ENCODE measurements around the gene TMC5.

The TMC5 gene

DNA sequence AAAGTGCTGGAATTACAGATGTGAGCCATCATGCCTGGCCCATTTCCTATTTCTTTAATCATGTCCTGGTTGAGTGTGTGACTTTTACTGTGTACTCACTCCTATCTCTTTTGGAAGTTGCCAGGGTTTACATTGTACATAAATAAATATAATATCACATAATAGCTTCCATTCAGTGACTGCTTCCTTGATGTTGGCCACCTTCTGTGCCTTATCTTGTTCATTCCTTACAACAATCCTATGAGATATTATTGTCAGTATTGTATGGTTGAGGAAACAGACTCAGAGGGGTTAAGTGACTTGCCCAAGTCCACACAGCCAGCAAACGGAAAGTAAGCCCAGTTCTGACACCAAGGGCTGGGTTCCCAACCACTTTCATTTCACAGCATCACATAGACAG, 16.9 kb downstream of the TMC5 start:
- Histone ChIP-seq H3K36me3 (replicated peaks; ENCODE audit: insufficient read depth, low read length) (no peaks in the 10 kb centered on the region), H3K27me3 (replicated peaks; ENCODE audit: insufficient read depth, low read length) (no peaks in the 10 kb centered on the region), H2AFZ (ENCODE audit: low read length) (no peak overlapping the region), H3K9me3 (replicated peaks; ENCODE audit: insufficient read depth, low read length) (no peaks in the 10 kb centered on the region), H3K79me2 (ENCODE audit: low read length) (no peaks in the 10 kb centered on the region), H3F3A (ENCODE audit: insufficient read depth, low read length) (no peaks in the 10 kb centered on the region), H3K27ac (ENCODE audit: low read length) (no peak overlapping the region), H3K4me2 (ENCODE audit: low read depth, low read length) (no peak overlapping the region), H3K9ac (ENCODE audit: low read length) (no peak overlapping the region), H3K9me2 (replicated peaks; ENCODE audit: insufficient read depth, low read length) (no peaks in the 10 kb centered on the region), H4K20me1 (ENCODE audit: insufficient read depth, low read length) (no peaks in the 10 kb centered on the region), H3K4me1 (ENCODE audit: low read length) (no peaks in the 10 kb centered on the region), H3K4me3 (ENCODE audit: low read length) (no peak overlapping the region)
- DNase-seq = no peak
- TF ChIP-seq EZH2 (optimal IDR thresholded peaks at IDR 0.05; ENCODE audit: low read depth, low read length) (no peak), EZH2phosphoT487 (IDR thresholded peaks at IDR 0.05; ENCODE audit: low read length) (no peak)
- TF ChIP-seq, protein P1, sequence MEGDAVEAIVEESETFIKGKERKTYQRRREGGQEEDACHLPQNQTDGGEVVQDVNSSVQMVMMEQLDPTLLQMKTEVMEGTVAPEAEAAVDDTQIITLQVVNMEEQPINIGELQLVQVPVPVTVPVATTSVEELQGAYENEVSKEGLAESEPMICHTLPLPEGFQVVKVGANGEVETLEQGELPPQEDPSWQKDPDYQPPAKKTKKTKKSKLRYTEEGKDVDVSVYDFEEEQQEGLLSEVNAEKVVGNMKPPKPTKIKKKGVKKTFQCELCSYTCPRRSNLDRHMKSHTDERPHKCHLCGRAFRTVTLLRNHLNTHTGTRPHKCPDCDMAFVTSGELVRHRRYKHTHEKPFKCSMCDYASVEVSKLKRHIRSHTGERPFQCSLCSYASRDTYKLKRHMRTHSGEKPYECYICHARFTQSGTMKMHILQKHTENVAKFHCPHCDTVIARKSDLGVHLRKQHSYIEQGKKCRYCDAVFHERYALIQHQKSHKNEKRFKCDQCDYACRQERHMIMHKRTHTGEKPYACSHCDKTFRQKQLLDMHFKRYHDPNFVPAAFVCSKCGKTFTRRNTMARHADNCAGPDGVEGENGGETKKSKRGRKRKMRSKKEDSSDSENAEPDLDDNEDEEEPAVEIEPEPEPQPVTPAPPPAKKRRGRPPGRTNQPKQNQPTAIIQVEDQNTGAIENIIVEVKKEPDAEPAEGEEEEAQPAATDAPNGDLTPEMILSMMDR (IDR thresholded peaks at IDR 0.05; ENCODE audit: low read length) = no peak

DNA sequence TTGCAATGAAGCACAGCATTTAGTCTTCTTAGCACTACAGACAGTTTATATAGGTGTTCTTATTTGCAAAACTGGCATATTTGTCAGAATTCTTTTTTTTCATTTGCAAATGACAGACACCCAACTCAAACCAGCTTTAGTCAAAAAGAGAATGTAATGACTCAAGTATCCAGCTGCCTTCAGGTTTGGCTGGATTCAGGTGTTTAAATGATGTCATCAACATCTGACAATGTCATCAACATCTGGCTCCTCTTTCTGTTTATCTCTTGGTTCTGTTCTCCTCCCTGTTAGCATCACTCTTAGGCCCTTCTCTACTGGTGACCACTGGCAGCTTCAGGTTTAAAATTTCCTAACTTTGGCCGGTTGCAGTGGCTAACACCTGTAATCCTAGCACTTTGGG, 18.9 kb downstream of the TMC5 start:
- no peak for TF ChIP-seq EZH2phosphoT487 (IDR thresholded peaks at IDR 0.05; ENCODE audit: low read length)
- TF ChIP-seq, protein P1 (IDR thresholded peaks at IDR 0.05; ENCODE audit: low read length) = no peak
- no peak for TF ChIP-seq EZH2 (optimal IDR thresholded peaks at IDR 0.05; ENCODE audit: low read depth, low read length)
- Histone ChIP-seq H4K20me1 (ENCODE audit: insufficient read depth, low read length) (no peaks in the 10 kb centered on the region), H3K4me3 (ENCODE audit: low read length) (no peak overlapping the region), H3K27me3 (replicated peaks; ENCODE audit: insufficient read depth, low read length) (no peaks in the 10 kb centered on the region), H3K4me1 (ENCODE audit: low read length) (no peaks in the 10 kb centered on the region), H3F3A (ENCODE audit: insufficient read depth, low read length) (no peaks in the 10 kb centered on the region), H3K79me2 (ENCODE audit: low read length) (no peaks in the 10 kb centered on the region), H3K36me3 (replicated peaks; ENCODE audit: insufficient read depth, low read length) (no peaks in the 10 kb centered on the region), H3K27ac (ENCODE audit: low read length) (no peak overlapping the region), H3K4me2 (ENCODE audit: low read depth, low read length) (no peak overlapping the region), H3K9ac (ENCODE audit: low read length) (no peak overlapping the region), H3K9me2 (replicated peaks; ENCODE audit: insufficient read depth, low read length) (no peaks in the 10 kb centered on the region), H3K9me3 (replicated peaks; ENCODE audit: insufficient read depth, low read length) (no peaks in the 10 kb centered on the region), H2AFZ (ENCODE audit: low read length) (no peak overlapping the region)
- no peak for DNase-seq

DNA sequence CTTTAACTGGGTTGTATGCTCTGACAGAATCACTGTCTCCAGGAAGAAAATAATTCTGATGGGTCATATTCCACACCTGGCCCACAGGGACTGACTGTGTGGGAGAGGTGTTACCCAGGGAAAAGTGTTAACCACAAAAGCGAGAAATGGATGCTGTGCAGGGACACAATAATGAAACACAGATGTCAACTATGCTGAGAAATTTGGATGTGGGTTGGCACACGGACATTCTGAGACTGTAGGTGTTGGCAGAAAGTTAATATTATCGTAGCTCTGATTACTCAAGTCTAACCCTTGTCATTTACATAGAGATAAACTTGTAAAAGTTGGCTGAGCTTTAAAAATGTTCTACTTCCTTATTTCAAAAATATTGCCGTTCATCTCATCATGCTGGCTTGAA, 19.6 kb downstream of the TMC5 start:
- Histone ChIP-seq H3K27me3 (replicated peaks; ENCODE audit: insufficient read depth, low read length) (no peaks in the 10 kb centered on the region), H4K20me1 (ENCODE audit: insufficient read depth, low read length) (no peaks in the 10 kb centered on the region), H3K79me2 (ENCODE audit: low read length) (no peaks in the 10 kb centered on the region), H3K9ac (ENCODE audit: low read length) (no peak overlapping the region), H3K9me3 (replicated peaks; ENCODE audit: insufficient read depth, low read length) (no peaks in the 10 kb centered on the region), H3K4me2 (ENCODE audit: low read depth, low read length) (no peak overlapping the region), H3F3A (ENCODE audit: insufficient read depth, low read length) (no peaks in the 10 kb centered on the region), H3K9me2 (replicated peaks; ENCODE audit: insufficient read depth, low read length) (no peaks in the 10 kb centered on the region), H3K36me3 (replicated peaks; ENCODE audit: insufficient read depth, low read length) (no peaks in the 10 kb centered on the region), H2AFZ (ENCODE audit: low read length) (no peak overlapping the region), H3K27ac (ENCODE audit: low read length) (no peak overlapping the region), H3K4me1 (ENCODE audit: low read length) (no peaks in the 10 kb centered on the region), H3K4me3 (ENCODE audit: low read length) (no peak overlapping the region)
- DNase-seq = no peak
- TF ChIP-seq EZH2phosphoT487 (IDR thresholded peaks at IDR 0.05; ENCODE audit: low read length) (no peak), EZH2 (optimal IDR thresholded peaks at IDR 0.05; ENCODE audit: low read depth, low read length) (no peak)
- TF ChIP-seq, protein P1 (IDR thresholded peaks at IDR 0.05; ENCODE audit: low read length) = no peak
